ENCODE measurements around the gene DIDO1.

DIDO1 gene

DNA sequence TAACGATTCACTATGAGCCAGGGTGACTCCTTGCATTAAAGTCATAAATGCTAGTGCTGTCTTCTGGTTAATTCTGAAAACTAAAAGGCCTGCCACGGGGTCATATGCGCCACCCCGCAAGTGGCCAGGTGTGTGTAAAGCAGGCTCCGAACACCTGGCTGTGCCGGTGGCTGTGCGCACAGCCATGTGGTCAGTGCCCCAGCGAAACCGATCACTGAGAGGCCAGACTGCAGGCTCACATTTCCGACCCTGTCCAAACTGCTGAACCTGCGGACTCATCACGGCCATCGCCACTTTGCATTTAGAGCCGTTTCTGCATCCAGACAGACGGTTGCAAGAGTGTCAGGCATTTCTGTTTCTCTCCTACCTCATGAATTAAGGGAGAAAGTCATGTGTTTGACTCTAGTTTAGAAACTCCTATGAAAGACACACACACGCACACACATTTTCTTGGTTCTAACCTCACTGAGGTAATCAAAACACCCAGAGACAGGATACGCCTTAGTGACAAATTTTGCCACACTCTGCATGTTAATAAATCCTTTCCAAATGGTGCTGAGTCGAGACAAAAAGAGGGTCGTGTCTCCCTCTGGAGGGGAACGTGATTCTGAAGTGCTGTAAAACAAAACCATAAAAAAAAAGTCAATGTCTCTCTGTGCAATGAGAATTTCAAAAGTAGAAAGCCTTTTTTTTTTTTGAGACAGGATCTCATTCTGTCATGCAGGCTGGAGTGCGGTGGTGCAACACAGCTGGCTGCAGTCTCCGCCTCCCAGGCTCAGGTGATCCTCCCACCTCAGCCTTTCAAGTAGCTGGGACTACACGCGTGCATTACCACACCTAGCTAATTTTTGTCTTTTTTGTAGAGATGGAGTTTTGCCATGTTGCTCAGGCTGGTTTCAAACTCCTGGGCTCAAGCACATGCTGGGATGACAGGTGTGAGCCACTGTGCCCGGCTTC, 33.7 kb downstream of the DIDO1 start:
- DNase-seq: peak in 1 of 3 experiments; percentile 54

DNA sequence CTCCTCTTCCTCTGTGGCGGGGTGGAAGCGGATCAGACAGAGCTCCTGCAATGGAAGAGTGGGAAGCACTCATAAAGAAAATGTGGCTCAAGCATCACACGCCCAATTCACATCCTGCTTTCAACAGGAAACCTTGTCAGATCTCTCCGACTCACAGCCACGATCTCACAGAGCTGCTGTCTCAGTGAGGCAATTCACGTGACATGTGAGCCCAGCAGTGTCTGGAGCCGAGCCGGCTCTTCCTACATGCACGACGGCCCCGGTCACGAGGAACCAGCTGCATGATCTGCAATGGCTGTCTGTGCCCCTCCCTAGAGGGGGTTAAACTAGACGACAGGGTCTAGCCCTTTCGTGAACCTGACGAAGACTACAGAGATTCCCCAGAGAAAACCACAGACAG, 35.2 kb downstream of the DIDO1 start:
- peak in 1 of 3 experiments; percentile 48 for DNase-seq

DNA sequence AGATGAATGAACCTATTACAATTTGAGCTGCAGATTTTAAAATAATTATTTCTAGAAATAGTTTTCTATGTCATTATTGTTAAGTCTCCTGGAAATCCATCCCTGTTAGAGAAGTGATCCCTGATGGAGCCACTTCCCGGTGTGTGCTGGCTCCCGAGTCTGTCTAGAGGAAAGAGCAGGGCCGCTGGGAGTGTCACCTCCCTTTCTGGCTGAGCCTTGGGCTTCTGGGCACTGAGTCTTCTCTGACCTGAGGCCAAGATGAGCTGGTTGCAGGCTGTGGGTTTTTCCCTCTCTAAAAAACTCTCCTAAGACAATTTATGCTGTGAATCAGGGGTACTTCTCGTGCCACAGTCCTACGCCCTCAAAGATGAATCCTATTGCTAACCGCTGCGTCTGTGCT, 35.9 kb downstream of the DIDO1 start:
- no peak for DNase-seq

DNA sequence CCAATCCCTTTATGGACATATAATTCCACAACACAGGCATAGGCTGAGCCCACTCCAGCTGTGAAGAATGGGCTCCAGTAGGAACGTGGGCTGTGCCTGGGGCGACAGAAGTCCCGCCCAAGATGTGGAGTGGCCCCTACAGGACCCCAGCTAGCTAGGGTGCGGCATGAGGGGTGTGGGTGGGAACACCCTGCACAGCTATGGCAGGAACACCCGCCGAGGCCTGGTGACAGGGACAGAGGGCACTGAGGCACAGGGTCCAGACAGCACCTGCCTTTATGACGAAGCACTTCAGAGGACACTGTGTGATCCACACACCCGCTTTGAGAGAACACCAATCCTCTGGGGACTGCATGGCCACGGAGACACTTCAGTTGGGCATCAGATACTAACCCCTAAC, 36.4 kb downstream of the DIDO1 start:
- DNase-seq: no peak

DNA sequence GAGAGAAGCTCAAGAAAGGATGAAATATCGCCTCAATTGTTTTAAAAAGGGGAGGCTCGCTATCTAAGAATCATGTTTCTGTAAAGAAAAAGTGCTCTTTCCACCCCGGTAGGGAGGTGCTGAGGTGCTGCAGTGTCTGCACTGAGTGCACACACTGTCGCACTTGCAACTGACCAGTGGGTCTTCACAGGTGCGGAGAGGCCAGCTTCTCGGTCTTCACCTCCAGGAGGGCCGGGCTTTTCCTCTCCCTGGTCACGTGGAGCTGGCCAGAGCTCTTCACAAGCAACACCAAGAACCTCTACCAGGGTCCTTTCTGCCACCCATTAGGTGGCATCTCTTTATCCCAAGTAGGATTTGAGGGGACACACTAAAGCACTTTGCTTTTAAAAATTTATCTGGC, 36.9 kb downstream of the DIDO1 start:
- no peak for DNase-seq

GRCh38 chr20:62888910-62889309, 37.4 kb downstream of the DIDO1 start:
- no peak for DNase-seq

DNA sequence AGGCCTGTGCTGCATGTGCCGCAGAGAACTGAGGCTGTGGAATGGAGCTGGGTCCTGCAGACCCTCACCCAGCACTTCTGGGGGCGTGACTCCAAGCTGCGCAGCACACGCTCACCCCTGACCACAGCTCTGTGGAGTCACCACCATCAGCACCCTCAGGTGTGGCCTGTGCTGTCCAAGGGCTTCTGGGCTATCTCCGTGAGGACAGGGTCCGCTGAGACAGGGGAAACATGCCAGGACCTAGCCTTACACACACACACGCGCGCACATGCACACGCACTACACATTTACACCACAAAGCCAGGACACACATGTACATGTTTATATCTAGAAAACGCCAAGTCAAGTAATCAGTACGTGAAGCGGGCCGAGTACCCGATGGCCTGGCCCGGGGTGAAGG, 37.9 kb downstream of the DIDO1 start:
- no peak for DNase-seq

DNA sequence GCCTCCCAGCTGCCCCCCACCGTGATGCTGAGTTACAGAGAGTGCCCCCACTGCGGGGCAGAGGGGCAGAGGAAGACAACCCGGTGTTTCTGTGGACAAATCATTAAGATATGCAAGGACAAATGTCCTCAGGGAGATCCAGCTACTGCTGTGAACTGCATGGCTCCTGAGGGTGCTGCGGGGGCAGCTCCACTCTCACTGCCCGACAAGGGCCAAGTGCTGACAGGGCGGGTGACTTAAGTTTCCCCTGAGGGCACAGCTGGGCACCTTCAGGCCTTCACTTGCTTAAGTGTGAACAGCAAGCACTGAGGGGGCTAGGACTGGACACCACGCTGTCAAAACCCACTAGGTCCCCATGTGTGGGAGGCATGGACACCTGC, 38.5 kb downstream of the DIDO1 start:
- DNase-seq: peak in 1 of 3 experiments; percentile 54

DNA sequence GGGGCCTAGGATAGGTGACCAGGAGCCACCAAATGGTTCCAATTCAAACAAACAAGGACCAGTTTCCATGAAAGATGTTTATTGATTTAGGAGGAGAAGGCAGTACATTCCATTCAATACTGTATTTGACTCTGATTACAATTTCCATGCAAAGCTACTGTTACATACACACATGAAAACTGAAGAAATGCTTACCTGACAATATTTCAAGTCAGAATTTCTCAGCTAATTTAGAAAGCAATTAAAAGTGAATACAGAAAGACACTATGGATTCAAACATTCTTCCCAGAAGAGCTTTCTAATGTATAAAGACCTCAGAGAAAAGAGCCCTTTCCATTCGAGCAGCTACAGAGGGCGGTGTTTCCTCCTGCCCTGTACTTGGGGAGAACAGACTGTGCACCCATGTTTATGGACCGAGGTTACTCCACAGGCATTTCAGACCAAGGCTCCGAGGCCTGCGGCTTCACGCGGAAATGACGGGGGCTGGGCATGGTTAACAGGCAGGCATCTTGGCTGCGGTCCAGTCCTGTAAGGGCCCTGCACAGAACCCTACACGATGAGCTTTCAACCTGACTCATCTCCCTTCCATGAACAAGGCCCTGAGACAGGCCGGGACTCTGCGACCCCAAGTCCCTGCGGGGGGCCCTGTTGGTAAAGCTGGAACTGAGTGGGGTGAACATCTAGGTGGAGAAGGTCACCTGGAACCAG, 39.0 kb downstream of the DIDO1 start:
- DNase-seq: peak; percentile 38 to 54 (median 47)

GRCh38 chr20:62886709-62887058, 39.6 kb downstream of the DIDO1 start:
- DNase-seq: peak in 2 of 3 experiments; percentile 40 to 67

GRCh38 chr20:62885896-62886708, 40.2 kb downstream of the DIDO1 start:
- DNase-seq: no peak

DNA sequence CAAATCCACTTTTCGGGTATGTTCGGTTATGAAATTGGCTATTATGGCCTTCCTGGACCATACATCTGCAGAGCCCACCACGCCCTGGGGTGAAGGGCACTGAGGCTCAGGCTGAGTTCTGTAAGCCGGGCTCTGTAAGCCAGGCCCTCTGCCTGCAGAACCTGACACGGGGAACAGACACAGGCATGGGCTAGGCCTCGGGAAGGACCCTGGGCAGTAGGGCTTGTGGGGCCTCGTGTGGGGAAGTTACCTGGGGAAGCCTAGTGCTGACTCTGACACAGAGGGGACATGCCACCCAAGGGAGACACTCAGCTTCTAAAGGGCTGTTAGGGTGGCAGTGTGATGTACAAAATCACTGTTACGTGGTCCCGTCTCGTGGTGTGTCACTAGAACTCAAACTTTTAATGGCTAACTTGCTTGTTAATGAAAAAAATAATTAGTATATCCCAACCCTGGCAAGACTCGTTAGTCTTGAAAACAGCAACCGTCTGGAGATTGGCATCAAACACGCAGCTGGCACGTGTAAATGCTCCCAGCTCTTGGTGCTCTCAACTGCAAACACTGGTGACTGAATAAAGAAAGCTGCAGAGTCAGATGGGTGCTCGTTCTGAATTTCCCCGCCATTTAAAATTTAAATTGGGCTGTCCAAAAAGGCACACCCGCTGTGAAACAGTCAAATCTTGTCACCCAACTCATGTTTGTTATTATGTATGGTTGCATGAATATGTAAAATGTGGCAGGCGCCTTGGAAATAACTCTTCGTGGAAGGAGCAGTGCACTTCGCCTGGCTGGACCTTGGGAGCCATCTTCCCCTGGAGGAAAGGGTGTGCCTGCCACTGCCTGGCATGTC, 41.0 kb downstream of the DIDO1 start:
- no peak for DNase-seq

DNA sequence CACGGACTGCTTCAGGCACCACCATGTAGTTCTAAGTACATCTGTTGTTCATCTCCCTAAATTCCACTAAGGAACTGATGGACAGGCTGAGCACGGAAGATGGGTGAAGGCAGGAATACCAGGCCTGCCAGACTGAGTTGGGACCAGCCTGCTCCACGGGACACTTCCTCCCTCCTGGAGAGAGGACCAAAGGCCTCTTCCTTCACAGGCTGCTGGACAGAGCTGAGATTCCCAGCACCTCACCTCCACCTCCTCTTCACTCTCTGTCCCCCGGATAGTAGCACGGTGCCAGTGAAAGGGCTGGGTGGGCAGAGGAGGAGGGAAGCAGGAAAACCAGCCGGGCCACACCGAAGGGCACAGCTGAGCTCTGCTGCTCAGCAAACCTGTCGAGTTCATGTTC, 41.7 kb downstream of the DIDO1 start:
- DNase-seq: no peak

DNA sequence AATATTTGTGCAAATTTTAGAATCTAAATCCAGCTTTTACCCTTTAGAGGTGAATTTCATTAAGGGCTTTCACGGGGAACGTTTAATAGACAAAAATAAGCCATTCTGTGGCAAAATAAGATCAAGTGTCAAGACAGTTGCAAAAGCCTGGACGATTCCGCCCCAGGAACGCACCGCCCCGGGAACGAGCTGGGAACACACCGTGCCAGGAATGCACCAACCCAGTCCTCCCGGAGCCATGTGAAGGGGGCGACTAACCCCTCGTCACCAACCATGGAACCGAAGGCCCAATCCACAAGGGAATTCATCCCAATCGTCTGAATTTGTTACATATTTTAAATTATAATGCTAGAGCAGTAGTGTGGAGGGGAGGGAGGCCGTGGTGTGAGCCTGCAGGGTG, 43.9 kb downstream of the DIDO1 start:
- DNase-seq: no peak

DNA sequence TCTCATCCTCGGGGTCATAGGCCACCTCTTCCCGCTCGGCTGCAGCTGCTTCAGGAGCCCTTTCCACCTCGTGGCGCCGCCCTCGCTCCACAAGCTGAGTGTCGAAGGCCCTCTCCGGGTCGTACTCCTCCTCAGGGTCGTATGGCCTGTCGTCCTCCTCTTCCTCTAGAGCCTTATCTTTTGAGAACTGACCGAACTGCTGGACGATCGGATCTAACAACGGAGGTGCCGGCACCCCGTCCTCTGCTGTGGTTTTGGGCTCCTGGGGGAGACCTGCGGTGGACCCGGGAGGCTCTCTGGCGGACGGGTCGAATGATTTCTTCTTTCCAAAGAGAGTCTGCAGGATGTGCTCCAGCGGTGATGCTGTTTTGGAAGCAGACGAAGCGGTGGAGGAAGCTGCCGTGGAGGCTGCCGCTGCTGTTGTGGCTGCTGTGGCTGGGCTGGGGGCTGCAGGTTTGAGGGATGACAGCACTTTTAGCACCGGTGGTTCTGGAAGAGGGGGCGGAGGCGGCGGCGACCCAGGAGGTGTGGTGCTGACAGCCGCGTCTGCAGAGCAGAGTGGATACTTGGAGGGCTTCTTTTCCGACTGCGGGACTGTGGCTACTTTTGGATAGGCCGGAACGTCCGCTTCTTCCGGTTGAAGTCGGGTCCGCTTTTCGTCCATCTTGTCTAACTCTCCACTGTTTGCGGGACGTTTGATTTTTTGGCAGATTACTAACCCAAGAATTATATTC, 44.5 kb downstream of the DIDO1 start:
- no peak for DNase-seq

- DNase-seq: no peak
Measured at GRCh38 chr20:62880935-62881661, 45.2 kb downstream of the DIDO1 start.

GRCh38 chr20:62880147-62880934, 46.0 kb downstream of the DIDO1 start:
- no peak for DNase-seq

GRCh38 chr20:62879275-62880146, 46.8 kb downstream of the DIDO1 start:
- DNase-seq: no peak

Data from NCI-H1417 (cell line).